Mucosa of rectum (tissue), 2 donors: Measurements from ENCODE around the gene GZMA.
"Not testable (repeated sequence)": the region's sequence is repeated elsewhere in the genome, so short reads cannot be mapped to it uniquely, and the experiment has no call there.

Experiments
- H3K27ac ChIP-seq, 2 donors: one replicate each; pipeline ENCODE4 v1.7.0; 2013; ENCODE audit warnings: inconsistent platforms in 2 of 2, low read depth in 2 of 2, low read length in 2 of 2
- H3K27me3 ChIP-seq, 2 donors: one replicate each; pipeline ENCODE4 v1.7.0; 2013; ENCODE audit warnings: low read length in 2 of 2; ENCODE audit not compliant: control insufficient read depth in 2 of 2, insufficient read depth in 2 of 2
- H3K36me3 ChIP-seq, 2 donors: one replicate each; pipeline ENCODE4 v1.7.0; 2013; ENCODE audit warnings: low read length in 2 of 2; ENCODE audit not compliant: control insufficient read depth in 2 of 2, insufficient read depth in 2 of 2
- H3K4me1 ChIP-seq, 2 donors: one replicate each; pipeline ENCODE4 v1.7.0; 2013; ENCODE audit warnings: low read length in 2 of 2, mild to moderate bottlenecking in 1 of 2; ENCODE audit not compliant: control insufficient read depth in 2 of 2, insufficient read depth in 2 of 2
- H3K4me3 ChIP-seq, 2 donors: one replicate each; pipeline ENCODE4 v1.7.0; 2013; ENCODE audit warnings: low read length in 2 of 2
- H3K9ac ChIP-seq, 2 donors: one replicate each; pipeline ENCODE4 v1.7.0; 2013; ENCODE audit warnings: low read length in 2 of 2, low read depth in 1 of 2, mild to moderate bottlenecking in 1 of 2
- H3K9me3 ChIP-seq, 2 donors: one replicate each; pipeline ENCODE4 v1.7.0; 2013; ENCODE audit warnings: low read length in 2 of 2; ENCODE audit not compliant: control insufficient read depth in 2 of 2
- donor health status: healthy.
- donor health status: Normal muscosa, but diverticular disease.

Gene GZMA

DNA sequence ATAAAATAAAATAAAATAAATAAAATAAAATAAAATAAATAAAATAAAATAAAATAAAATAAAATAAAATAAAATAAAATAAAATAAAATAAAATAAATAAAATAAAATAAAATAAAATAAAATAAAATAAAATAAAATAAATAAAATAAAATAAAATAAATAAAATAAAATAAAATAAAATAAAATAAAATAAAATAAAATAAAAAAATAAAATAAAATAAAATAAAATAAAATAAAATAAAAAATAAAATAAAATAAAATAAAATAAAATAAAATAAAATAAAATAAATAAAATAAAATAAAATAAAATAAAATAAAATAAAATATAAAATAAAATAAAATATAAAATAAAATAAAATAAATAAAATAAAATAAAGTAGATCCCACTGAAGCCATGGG is 3.5 kb downstream of the GZMA start:
- not testable (repeated sequence) for H3K9ac ChIP-seq, H3K4me1 ChIP-seq, H3K4me3 ChIP-seq, H3K27me3 ChIP-seq, H3K36me3 ChIP-seq, H3K9me3 ChIP-seq, H3K27ac ChIP-seq

DNA sequence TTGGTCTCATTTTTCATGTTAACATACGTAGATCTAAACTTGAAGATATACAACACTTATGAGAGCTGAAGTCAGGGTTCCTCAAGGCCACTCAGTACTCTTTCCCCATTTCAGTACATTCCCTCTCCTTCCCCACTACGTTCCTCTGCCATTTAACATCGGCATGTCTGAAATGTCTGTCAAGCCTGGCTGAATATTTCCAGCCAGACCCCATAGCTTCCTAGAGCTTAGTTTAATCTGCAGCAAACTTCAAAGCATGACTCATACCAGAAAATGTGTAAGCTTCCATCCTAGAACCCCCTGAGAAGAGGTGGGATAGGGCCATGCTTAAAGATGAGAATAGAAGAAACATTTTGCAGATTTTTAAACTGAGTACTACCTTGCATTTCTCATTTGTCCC is 6.2 kb downstream of the GZMA start:
- Histone ChIP-seq H3K4me3 (no peak overlapping the region), H3K27me3 (no peaks in the 10 kb centered on the region), H3K4me1 (no peaks in the 10 kb centered on the region), H3K9me3 (no peaks in the 10 kb centered on the region), H3K9ac (no peak overlapping the region), H3K36me3 (no peaks in the 10 kb centered on the region), H3K27ac (no peak overlapping the region)

DNA sequence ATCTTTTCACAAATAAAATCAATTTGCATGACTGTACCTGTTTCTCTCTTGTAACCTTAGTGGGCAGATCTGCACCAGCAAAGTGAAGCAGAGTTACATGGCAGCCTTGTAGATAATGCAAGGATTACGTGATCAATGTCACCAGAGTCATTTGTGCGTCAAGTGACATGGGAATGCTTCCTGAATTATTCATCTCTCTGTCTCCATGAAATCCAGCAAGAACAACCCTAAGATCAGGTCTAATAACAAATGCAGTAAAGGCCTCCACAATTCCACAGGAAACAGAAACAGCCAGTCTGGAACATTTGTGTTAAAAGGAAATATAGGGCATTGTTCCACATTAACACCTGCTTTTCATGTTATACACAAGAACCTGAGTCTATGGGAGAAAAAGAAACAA is 7.8 kb downstream of the GZMA start:
- no peaks in the 10 kb centered on the region for H3K4me1 ChIP-seq
- no peak overlapping the region for H3K9ac ChIP-seq
- no peak overlapping the region for H3K27ac ChIP-seq
- H3K36me3 ChIP-seq, result no peaks in the 10 kb centered on the region
- H3K27me3 ChIP-seq, result no peaks in the 10 kb centered on the region
- H3K4me3 ChIP-seq, result no peak overlapping the region
- no peaks in the 10 kb centered on the region for H3K9me3 ChIP-seq

GRCh38 chr5:55113327-55113726 is 10.9 kb downstream of the GZMA start:
- Histone ChIP-seq H3K4me3 (no peak overlapping the region), H3K36me3 (no peaks in the 10 kb centered on the region), H3K27me3 (no peaks in the 10 kb centered on the region), H3K27ac (no peak overlapping the region), H3K9me3 (no peaks in the 10 kb centered on the region), H3K4me1 (no peaks in the 10 kb centered on the region), H3K9ac (no peak overlapping the region)

GRCh38 chr5:55114061-55114460 is 11.6 kb downstream of the GZMA start:
- Histone ChIP-seq H3K4me3 (no peak overlapping the region), H3K36me3 (no peaks in the 10 kb centered on the region), H3K4me1 (no peaks in the 10 kb centered on the region), H3K27me3 (no peaks in the 10 kb centered on the region), H3K9me3 (no peaks in the 10 kb centered on the region), H3K27ac (no peak overlapping the region), H3K9ac (no peak overlapping the region)

DNA sequence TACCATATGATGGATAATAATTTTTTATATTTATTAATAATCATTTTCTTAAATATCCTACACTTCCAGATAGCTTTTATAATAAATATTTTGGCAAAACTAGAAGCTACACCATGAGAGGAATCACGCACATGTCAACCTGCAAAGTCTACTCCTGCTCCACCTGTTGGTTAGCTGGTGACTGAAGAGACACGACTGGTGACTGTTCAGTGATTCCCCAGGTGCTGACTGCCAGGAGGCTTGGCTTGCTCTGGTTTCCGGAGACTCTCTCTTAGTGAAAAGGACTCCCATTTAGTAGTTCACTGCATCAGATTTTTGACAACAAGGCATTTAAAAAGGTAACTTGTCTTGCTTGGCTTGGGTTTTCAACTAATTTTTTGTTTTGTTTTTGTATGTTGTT is 20.9 kb downstream of the GZMA start:
- no peak overlapping the region for H3K4me3 ChIP-seq
- H3K27ac ChIP-seq, result no peak overlapping the region
- H3K4me1 ChIP-seq, result no peaks in the 10 kb centered on the region
- no peaks in the 10 kb centered on the region for H3K27me3 ChIP-seq
- H3K9me3 ChIP-seq, result no peaks in the 10 kb centered on the region
- H3K36me3 ChIP-seq, result no peaks in the 10 kb centered on the region
- H3K9ac ChIP-seq, result no peak overlapping the region

DNA sequence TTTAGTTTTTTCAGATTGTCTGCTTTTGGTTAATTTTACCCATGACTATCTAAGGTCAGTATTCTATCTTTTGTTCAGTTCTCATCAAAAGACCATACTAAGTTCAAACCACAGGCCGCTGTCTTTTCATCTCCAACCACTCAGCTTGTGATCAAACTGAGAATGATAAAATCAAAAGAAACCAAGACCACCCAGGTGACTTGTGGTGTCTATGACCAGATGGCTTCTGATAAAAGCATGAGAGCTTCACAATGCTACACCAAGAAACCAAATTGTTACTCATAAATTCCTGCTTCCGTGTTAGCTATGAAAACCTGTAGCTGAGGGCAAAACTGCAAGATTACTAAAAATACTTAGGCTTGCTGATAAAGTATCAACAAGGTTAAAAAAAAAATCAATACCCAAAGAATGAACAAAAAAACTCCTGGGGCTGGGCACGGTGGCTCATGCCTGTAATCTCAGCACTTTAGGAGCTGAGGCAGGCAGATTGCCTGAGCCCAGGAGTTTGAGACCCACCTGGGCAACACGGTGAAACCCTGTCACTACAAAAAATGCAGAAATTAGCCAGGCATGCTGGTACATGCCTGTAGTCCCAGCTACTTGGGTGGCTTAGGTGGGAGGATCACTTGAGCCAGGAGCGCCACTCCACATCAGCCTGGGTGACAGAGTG is 31.7 kb downstream of the GZMA start:
- H3K9me3 ChIP-seq, result no peaks in the 10 kb centered on the region
- no peak overlapping the region for H3K9ac ChIP-seq
- H3K4me1 ChIP-seq, result no peaks in the 10 kb centered on the region
- H3K27me3 ChIP-seq, result peaks cover 0 to 3% of the 10 kb centered on the region in 2 donors
- H3K27ac ChIP-seq, result no peak overlapping the region
- H3K4me3 ChIP-seq, result no peak overlapping the region
- no peaks in the 10 kb centered on the region for H3K36me3 ChIP-seq

- Histone ChIP-seq H3K4me3 (no peak overlapping the region), H3K9ac (no peak overlapping the region), H3K36me3 (no peaks in the 10 kb centered on the region), H3K4me1 (no peaks in the 10 kb centered on the region), H3K9me3 (no peaks in the 10 kb centered on the region), H3K27ac (no peak overlapping the region), H3K27me3 (peaks cover 3 to 6% of the 10 kb centered on the region in 2 donors)
Observed at GRCh38 chr5:55136521-55136920, 34.1 kb downstream of the GZMA start.

- no peak overlapping the region for H3K9ac ChIP-seq
Observed at GRCh38 chr5:55140908-55141665, 38.6 kb downstream of the GZMA start.

GRCh38 chr5:55141945-55142690 is 39.7 kb downstream of the GZMA start:
- no peaks in the 10 kb centered on the region for H3K9me3 ChIP-seq
- no peak overlapping the region for H3K27ac ChIP-seq
- H3K36me3 ChIP-seq, result no peaks in the 10 kb centered on the region
- H3K4me1 ChIP-seq, result peaks cover 0 to 2% of the 10 kb centered on the region in 2 donors
- no peak overlapping the region for H3K4me3 ChIP-seq
- H3K9ac ChIP-seq, result no peak overlapping the region
- H3K27me3 ChIP-seq, result peaks cover 0 to 7% of the 10 kb centered on the region in 2 donors

More at GRCh38 chr5:55140908-55141665, 38.6 kb downstream of the GZMA start:
- Histone ChIP-seq H3K27me3 (peaks cover 0 to 7% of the 10 kb centered on the region in 2 donors), H3K27ac (no peak overlapping the region), H3K36me3 (no peaks in the 10 kb centered on the region), H3K4me1 (no peaks in the 10 kb centered on the region), H3K9me3 (no peaks in the 10 kb centered on the region), H3K4me3 (no peak overlapping the region)
